ENCODE results near the gene NAA40. TPM values are rescaled to one million over a fixed set of nuclear protein-coding genes. Genes with fewer than 3 reads are reported as not detected.

Gene NAA40
- total RNA-seq, 1 experiment from 2014 or later, result 44.4 TPM

DNA sequence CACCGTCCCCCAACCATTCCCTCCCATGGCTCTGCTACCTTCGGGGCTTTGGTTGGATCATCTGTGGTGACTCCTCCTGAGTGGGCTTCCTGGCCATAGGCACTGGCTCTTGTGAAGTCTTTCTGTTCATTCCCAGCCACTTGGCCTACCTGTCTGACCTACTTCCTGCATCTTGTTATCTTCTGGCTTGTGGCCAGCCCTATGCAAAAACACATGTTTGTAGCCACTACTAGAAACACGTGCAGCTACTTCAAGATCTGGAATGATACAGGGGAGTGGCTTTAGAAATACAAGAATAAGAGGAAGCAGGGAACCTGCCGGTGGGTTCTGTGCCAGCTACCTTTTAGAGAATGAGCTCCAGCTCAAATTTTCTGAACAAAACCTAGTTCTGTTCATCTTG lies 42.7 kb upstream of the NAA40 start:
- TF ChIP-seq, protein P1, sequence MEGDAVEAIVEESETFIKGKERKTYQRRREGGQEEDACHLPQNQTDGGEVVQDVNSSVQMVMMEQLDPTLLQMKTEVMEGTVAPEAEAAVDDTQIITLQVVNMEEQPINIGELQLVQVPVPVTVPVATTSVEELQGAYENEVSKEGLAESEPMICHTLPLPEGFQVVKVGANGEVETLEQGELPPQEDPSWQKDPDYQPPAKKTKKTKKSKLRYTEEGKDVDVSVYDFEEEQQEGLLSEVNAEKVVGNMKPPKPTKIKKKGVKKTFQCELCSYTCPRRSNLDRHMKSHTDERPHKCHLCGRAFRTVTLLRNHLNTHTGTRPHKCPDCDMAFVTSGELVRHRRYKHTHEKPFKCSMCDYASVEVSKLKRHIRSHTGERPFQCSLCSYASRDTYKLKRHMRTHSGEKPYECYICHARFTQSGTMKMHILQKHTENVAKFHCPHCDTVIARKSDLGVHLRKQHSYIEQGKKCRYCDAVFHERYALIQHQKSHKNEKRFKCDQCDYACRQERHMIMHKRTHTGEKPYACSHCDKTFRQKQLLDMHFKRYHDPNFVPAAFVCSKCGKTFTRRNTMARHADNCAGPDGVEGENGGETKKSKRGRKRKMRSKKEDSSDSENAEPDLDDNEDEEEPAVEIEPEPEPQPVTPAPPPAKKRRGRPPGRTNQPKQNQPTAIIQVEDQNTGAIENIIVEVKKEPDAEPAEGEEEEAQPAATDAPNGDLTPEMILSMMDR (conservative IDR thresholded peaks at IDR 0.05), result no peak
- H3K18ac ChIP-seq (ENCODE audit: insufficient read length, low read depth, low read length), result no peak overlapping the region
- no peak overlapping the region for H2BK120ac ChIP-seq (ENCODE audit: low read depth, low read length, poor library complexity, severe bottlenecking)
- no peak overlapping the region for H3K56ac ChIP-seq (ENCODE audit: insufficient read length, low read depth, low read length)
- Mint-ChIP-seq H3K27me3 (ENCODE audit: low read depth) (no peaks in the 10 kb centered on the region), H3K4me1 (peaks cover 4 to 9% of the 10 kb centered on the region in 2 experiments; a peak in 3 of 4 replicates), H3K36me3 (ENCODE audit: insufficient read depth in 1 of 3, low read depth in 3 of 3) (peaks cover 21 to 64% (median 60%) of the 10 kb centered on the region in 3 experiments; a peak in 6 of 7 replicates), H3K27ac (no peak overlapping the region), H3K9me3 (no peaks in the 10 kb centered on the region), H3K4me3 (no peak overlapping the region)
- H4K91ac ChIP-seq (ENCODE audit: insufficient read length, low read depth, low read length), result no peak overlapping the region
- no peaks in the 10 kb centered on the region for H3K9me3 ChIP-seq (ENCODE audit: control insufficient read depth, low read depth, low read length)
- no peak for DNase-seq
- H4K5ac ChIP-seq (ENCODE audit: insufficient read length, low read depth, low read length), result no peak overlapping the region
- WGBS (ENCODE audit: extremely low coverage, insufficient read length, low lambda C conversion rate), result no CpG with 5 or more reads among the region's 4 CpGs
- H3K79me2 ChIP-seq (ENCODE audit: insufficient read depth, low read length), result no peaks in the 10 kb centered on the region; the same call in 1 of the 2 replicates
- no peak overlapping the region for H2BK5ac ChIP-seq (ENCODE audit: insufficient read length, low read length)
- no peak overlapping the region for H2BK20ac ChIP-seq (ENCODE audit: low read depth, low read length, poor library complexity, severe bottlenecking)
- H4K8ac ChIP-seq (replicated peaks; ENCODE audit: insufficient read length, low read depth, low read length), result no peak overlapping the region
- no peak overlapping the region for H3K14ac ChIP-seq (ENCODE audit: insufficient read depth, low read length)
- no peak overlapping the region for H3T11ph ChIP-seq (ENCODE audit: low read length)
- H3K27me3 ChIP-seq (ENCODE audit: insufficient read depth, low read length), result no peaks in the 10 kb centered on the region
- H4K20me1 ChIP-seq (ENCODE audit: control insufficient read depth, insufficient read depth, insufficient read length), result no peaks in the 10 kb centered on the region
- H2AFZ ChIP-seq (ENCODE audit: low read length), result no peak overlapping the region
- no peak overlapping the region for H2BK12ac ChIP-seq (ENCODE audit: insufficient read length, low read depth, low read length)
- H3K27ac ChIP-seq (ENCODE audit: insufficient read length, low read depth, low read length), result no peak overlapping the region
- no peak overlapping the region for H3K4ac ChIP-seq (ENCODE audit: low read depth, low read length)
- no peak overlapping the region for H2AK5ac ChIP-seq (ENCODE audit: insufficient read length, low read length)
- no peak overlapping the region for H3K23ac ChIP-seq (ENCODE audit: insufficient read length, low read depth, low read length)
- H3K23me2 ChIP-seq (ENCODE audit: insufficient read length, low read depth, low read length, poor library complexity, severe bottlenecking), result no peaks in the 10 kb centered on the region
- peaks cover 3% of the 10 kb centered on the region for H3K79me1 ChIP-seq (ENCODE audit: insufficient read depth, low read depth, low read length, poor library complexity, severe bottlenecking)
- H3K9ac ChIP-seq (ENCODE audit: extremely low read depth, insufficient read length, low read length), result no peak overlapping the region
- no peak overlapping the region for H2BK15ac ChIP-seq (ENCODE audit: low read depth, low read length)
- H3K4me2 ChIP-seq (ENCODE audit: insufficient read depth, insufficient read length, low read length), result no peak overlapping the region
- no peaks in the 10 kb centered on the region for H3K4me1 ChIP-seq (ENCODE audit: insufficient read depth, low read length)

Data from H9 (cell line).